Measurements from ENCODE around the gene ASB7. TPM values are rescaled to one million over a fixed set of nuclear protein-coding genes. Genes with fewer than 3 reads are reported as not detected.

ASB7 gene
- polyA plus RNA-seq, 1 donor from 2014 or later, result 16.5 TPM

DNA sequence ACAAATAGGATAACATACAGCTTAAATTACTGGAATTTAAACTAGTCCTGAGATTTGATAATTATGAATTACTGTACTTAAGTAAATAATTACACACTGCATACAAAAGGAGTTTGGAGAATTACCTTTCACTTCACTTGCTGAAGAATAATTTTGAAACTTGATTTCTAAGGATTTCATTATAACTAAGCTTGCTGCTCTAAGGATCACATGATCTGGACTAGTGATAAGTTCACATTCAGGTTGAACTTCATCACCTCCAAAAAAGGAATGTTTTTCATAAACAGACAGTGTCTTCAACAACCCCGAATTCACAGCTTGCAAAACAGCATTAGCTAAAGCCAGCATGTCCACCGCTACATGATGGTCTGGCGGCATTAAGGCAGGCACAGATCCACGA is 28.9 kb upstream of the ASB7 start:
- TF ChIP-seq MXI1 (conservative IDR thresholded peaks at IDR 0.05; ENCODE audit: poor library complexity, severe bottlenecking) (no peak), TAF1 (IDR thresholded peaks at IDR 0.05; ENCODE audit: low read depth) (no peak), RAD21 (conservative IDR thresholded peaks at IDR 0.05) (no peak), REST (IDR thresholded peaks at IDR 0.05; ENCODE audit: borderline replicate concordance) (no peak), CTCF (IDR thresholded peaks at IDR 0.05; ENCODE audit: poor library complexity, severe bottlenecking) (no peak), SMC3 (conservative IDR thresholded peaks at IDR 0.05; ENCODE audit: poor library complexity) (no peak), POLR2AphosphoS5 (IDR thresholded peaks at IDR 0.05) (no peak), EP300 (conservative IDR thresholded peaks at IDR 0.05; ENCODE audit: poor library complexity, severe bottlenecking) (no peak), EZH2 (IDR thresholded peaks at IDR 0.05; ENCODE audit: borderline replicate concordance, insufficient read depth, low read length, poor library complexity, severe bottlenecking) (no peak)
- H3K9me2 ChIP-seq (ENCODE audit: insufficient read depth, low read length), result no peaks in the 10 kb centered on the region
- no peak overlapping the region for H3K4me2 ChIP-seq (ENCODE audit: low read length)
- no peak overlapping the region for H3K4me3 ChIP-seq (ENCODE audit: low read length)
- H3K9ac ChIP-seq (ENCODE audit: low read length), result no peak overlapping the region
- H3F3A ChIP-seq (ENCODE audit: insufficient read depth, low read length, poor library complexity, severe bottlenecking), result no peaks in the 10 kb centered on the region
- no peaks in the 10 kb centered on the region for H3K27me3 ChIP-seq (ENCODE audit: insufficient read depth, low read depth, low read length)
- no peaks in the 10 kb centered on the region for H3K36me3 ChIP-seq (ENCODE audit: insufficient read depth, low read length)
- no peak overlapping the region for H2AFZ ChIP-seq (ENCODE audit: low read depth, low read length)
- no peaks in the 10 kb centered on the region for H3K9me3 ChIP-seq (ENCODE audit: low read length)
- no peaks in the 10 kb centered on the region for H4K20me1 ChIP-seq (ENCODE audit: insufficient read depth)
- H3K79me2 ChIP-seq (replicated peaks; ENCODE audit: insufficient read depth, low read length), result no peaks in the 10 kb centered on the region
- no peak overlapping the region for H3K27ac ChIP-seq (ENCODE audit: low read length)

DNA sequence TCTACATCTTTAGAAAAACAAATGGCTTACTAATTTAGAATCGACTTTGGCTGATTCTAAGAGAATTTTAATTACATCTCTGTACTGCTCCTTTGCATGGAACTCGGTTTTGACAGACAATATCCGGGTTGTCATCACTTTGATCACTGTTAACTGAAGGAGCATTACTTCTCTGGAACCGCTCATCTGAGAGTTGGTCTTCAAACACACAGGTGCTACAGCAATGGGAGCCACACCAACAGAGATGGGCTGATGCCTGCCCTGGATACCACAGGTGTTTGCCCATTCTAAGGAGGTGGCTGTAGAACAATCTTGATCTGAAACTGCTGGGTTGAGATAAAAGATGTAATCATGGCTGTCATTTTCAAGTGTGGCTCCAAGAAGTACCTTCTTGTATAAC is 22.0 kb upstream of the ASB7 start:
- Histone ChIP-seq H2AFZ (ENCODE audit: low read depth, low read length) (no peak overlapping the region), H3K4me3 (ENCODE audit: low read length) (no peak overlapping the region), H3K9me3 (ENCODE audit: low read length) (no peaks in the 10 kb centered on the region), H3F3A (ENCODE audit: insufficient read depth, low read length, poor library complexity, severe bottlenecking) (no peaks in the 10 kb centered on the region), H3K27me3 (ENCODE audit: insufficient read depth, low read depth, low read length) (no peaks in the 10 kb centered on the region), H3K36me3 (ENCODE audit: insufficient read depth, low read length) (no peaks in the 10 kb centered on the region), H3K79me2 (replicated peaks; ENCODE audit: insufficient read depth, low read length) (no peaks in the 10 kb centered on the region), H3K4me2 (ENCODE audit: low read length) (no peak overlapping the region), H3K9ac (ENCODE audit: low read length) (no peak overlapping the region), H3K27ac (ENCODE audit: low read length) (no peak overlapping the region), H4K20me1 (ENCODE audit: insufficient read depth) (no peaks in the 10 kb centered on the region), H3K9me2 (ENCODE audit: insufficient read depth, low read length) (no peaks in the 10 kb centered on the region)
- TF ChIP-seq EZH2 (IDR thresholded peaks at IDR 0.05; ENCODE audit: borderline replicate concordance, insufficient read depth, low read length, poor library complexity, severe bottlenecking) (no peak), TAF1 (IDR thresholded peaks at IDR 0.05; ENCODE audit: low read depth) (no peak), RAD21 (conservative IDR thresholded peaks at IDR 0.05) (no peak), CTCF (IDR thresholded peaks at IDR 0.05; ENCODE audit: poor library complexity, severe bottlenecking) (no peak), POLR2AphosphoS5 (IDR thresholded peaks at IDR 0.05) (no peak), REST (IDR thresholded peaks at IDR 0.05; ENCODE audit: borderline replicate concordance) (no peak), EP300 (conservative IDR thresholded peaks at IDR 0.05; ENCODE audit: poor library complexity, severe bottlenecking) (no peak), SMC3 (conservative IDR thresholded peaks at IDR 0.05; ENCODE audit: poor library complexity) (no peak), MXI1 (conservative IDR thresholded peaks at IDR 0.05; ENCODE audit: poor library complexity, severe bottlenecking) (no peak)

All from neural cell (in vitro differentiated cells).